Measurements from ENCODE around the gene MARK1.

DNA sequence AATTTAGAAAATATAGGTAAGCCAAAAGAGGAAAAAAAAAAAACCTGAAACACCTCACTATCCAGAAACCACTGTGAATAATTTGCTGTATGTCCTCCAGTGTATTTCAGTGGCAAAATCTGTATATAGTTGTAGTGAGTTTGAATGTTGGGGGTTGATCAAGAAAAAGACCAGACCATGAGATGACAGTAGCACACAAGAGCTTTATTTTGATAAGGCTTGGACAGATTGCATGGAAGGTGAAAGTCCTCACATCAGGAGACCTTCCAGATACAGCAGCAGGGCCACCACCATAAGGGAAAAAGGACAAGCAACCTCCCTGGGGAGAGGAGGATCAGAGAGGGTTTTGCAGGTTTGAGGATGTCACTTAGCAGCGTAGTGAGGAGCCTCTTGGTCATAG lies 146.0 kb downstream of the MARK1 start:
- TF ChIP-seq SIN3A (IDR thresholded peaks at IDR 0.05; ENCODE audit: borderline replicate concordance, insufficient read depth, low read depth, low read length) (no peak), CTCF (IDR thresholded peaks at IDR 0.05) (no peak), POLR2AphosphoS5 (IDR thresholded peaks at IDR 0.05; ENCODE audit: low read depth, low read length) (no peak), REST (IDR thresholded peaks at IDR 0.05; ENCODE audit: insufficient read depth in 1 of 2, low read depth in 2 of 2, low read length in 1 of 2) (no peak)

Measured in Panc1 (cell line).